WTC11 (cell line): ENCODE results near the gene POFUT2. TPM values are rescaled to one million over a fixed set of nuclear protein-coding genes. Genes with fewer than 3 reads are reported as not detected.

ENCODE experiments used
- ATAC-seq: fragments of 200-7000 bp; cut with Tn5 transposase; 2 replicates; pipeline ENCODE4 v1.10.0; 2021; ENCODE audit warnings: mild to moderate bottlenecking, moderate library complexity
- CTCF ChIA-PET: fragments of 300-600 bp; sonication (Branson Sonifier 250); formaldehyde crosslinking; loops from one replicate; lab custom pipeline; 2021; ENCODE audit warnings: antibody characterized with exemption; lab: Charles Lee
- POLR2A ChIA-PET: fragments of 350-600 bp; sonication (Branson Sonifier 250); formaldehyde crosslinking; loops from one replicate; lab custom pipeline; 2021; ENCODE audit warnings: antibody characterized with exemption; lab: Charles Lee
- DNase-seq: peaks from one replicate; pipeline ENCODE4 v3.0.0; 2021; ENCODE audit warnings: low spot score
- H3K27ac Mint-ChIP-seq: 2 replicates; pipeline ENCODE4 v1.8.0; 2021; ENCODE audit warnings: mixed read lengths
- H3K27me3 Mint-ChIP-seq: 2 replicates; pipeline ENCODE4 v1.8.0; 2021; ENCODE audit warnings: low read depth, mild to moderate bottlenecking, moderate library complexity, mixed read lengths
- H3K36me3 Mint-ChIP-seq: 2 replicates; pipeline ENCODE4 v1.8.0; 2021; ENCODE audit warnings: mixed read lengths
- H3K4me1 Mint-ChIP-seq: 2 replicates; pipeline ENCODE4 v1.8.0; 2022; ENCODE audit warnings: mixed read lengths
- H3K4me3 Mint-ChIP-seq: 2 replicates; pipeline ENCODE4 v1.8.0; 2021; ENCODE audit warnings: mild to moderate bottlenecking, moderate library complexity, mixed read lengths
- H3K9me3 Mint-ChIP-seq: 2 replicates; pipeline ENCODE4 v1.8.0; 2021; ENCODE audit warnings: mixed read lengths
- AR ChIP-seq: fragments of 250-450 bp; sonication (Bioruptor Pico); IDR thresholded peaks from 2 replicates; pipeline ENCODE4 v1.9.0; 2021; ENCODE audit warnings: mild to moderate bottlenecking
- ATF2 ChIP-seq: sonication (generic); formaldehyde crosslinking; IDR thresholded peaks from 2 replicates; pipeline ENCODE4 v1.8.1; 2022; ENCODE audit warnings: low read depth, missing genetic modification reagents, borderline replicate concordance
- ERG ChIP-seq: fragments of 250-450 bp; sonication (Bioruptor Pico); IDR thresholded peaks from 2 replicates; pipeline ENCODE4 v1.8.0; 2021; ENCODE audit warnings: mild to moderate bottlenecking
- ESRRA ChIP-seq: sonication (generic); formaldehyde crosslinking; IDR thresholded peaks from 2 replicates; pipeline ENCODE4 v1.8.1; 2022; ENCODE audit warnings: mild to moderate bottlenecking, missing genetic modification reagents, borderline replicate concordance
- FOXK1 ChIP-seq: sonication (generic); formaldehyde crosslinking; IDR thresholded peaks from 2 replicates; pipeline ENCODE4 v1.8.0; 2022; ENCODE audit warnings: mild to moderate bottlenecking, moderate library complexity, missing genetic modification reagents
- HMGA2 ChIP-seq: fragments of 250-450 bp; sonication (Bioruptor Pico); IDR thresholded peaks from 2 replicates; pipeline ENCODE4 v1.4.0; 2021; ENCODE audit warnings: mild to moderate bottlenecking, moderate library complexity
- OVOL2 ChIP-seq: fragments of 250-450 bp; sonication (Bioruptor Pico); IDR thresholded peaks from 2 replicates; pipeline ENCODE4 v1.9.0; 2021; ENCODE audit warnings: mild to moderate bottlenecking, borderline replicate concordance
- TEAD1 ChIP-seq: sonication (generic); formaldehyde crosslinking; IDR thresholded peaks from 2 replicates; pipeline ENCODE4 v1.8.0; 2022; ENCODE audit warnings: mild to moderate bottlenecking, missing genetic modification reagents
- ZNF121 ChIP-seq: sonication (generic); formaldehyde crosslinking; IDR thresholded peaks from 2 replicates; pipeline ENCODE4 v1.8.0; 2023; ENCODE audit warnings: missing genetic modification reagents
- ZNF512 ChIP-seq: sonication (generic); formaldehyde crosslinking; IDR thresholded peaks from 2 replicates; pipeline ENCODE4 v1.8.1; 2022; ENCODE audit warnings: missing genetic modification reagents, borderline replicate concordance
- ZSCAN18 ChIP-seq: fragments of 250-450 bp; sonication (Bioruptor Pico); IDR thresholded peaks from 2 replicates; pipeline ENCODE4 v2.1.2; 2022; ENCODE audit warnings: mild to moderate bottlenecking, moderate library complexity
- total RNA-seq: library from RNA; stranded (reverse); gene quantifications from 3 replicates; pipeline ENCODE4 v1.2.3, GENCODE V29; 2021

Gene POFUT2
- total RNA-seq, 1 experiment from 2014 or later, result 39.7 TPM

DNA sequence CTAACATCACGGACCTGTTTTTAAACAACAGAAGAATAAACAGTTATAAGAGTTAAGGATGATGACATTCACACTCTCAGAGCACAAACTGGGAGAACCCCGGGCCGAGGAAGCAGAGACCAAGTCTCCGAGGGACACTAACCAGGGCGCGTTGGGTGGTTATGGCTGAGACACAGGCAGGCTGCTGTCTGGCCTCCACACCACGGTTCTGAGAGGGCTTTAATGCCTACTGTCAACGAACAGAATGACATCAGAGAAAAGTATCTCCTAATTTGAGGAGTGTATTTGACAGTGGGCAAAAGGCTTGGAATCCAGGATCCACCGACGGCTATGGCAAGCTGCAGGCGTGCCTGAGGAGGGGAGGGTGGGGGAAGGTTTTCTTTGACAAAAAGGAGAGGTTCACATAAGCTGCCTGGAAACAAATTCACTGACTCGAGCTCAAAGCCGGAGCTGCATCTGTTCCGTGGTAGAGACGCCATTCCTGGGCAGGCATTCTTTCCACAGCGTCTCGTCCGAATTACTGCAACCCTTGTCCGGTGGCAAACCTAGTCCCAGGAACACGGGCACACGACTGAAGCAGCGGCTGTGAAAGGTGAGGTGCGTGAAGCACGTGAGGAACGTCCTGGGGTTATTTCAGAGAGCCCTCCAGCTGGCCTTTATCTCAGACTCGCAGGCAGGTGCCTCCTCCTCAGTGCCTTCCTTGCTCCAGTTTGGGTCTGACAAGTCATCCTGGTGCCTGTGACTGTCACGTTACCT is 9.4 kb downstream of the POFUT2 start:
- ATAC-seq (no peak), DNase-seq (no peak)
- no peaks in the 10 kb centered on the region for H3K27me3 Mint-ChIP-seq
- no peak overlapping the region for H3K27ac Mint-ChIP-seq
- H3K9me3 Mint-ChIP-seq, result no peaks in the 10 kb centered on the region
- H3K4me1 Mint-ChIP-seq, result no peaks in the 10 kb centered on the region
- ChIA-PET CTCF (no interaction called here), POLR2A (no interaction called here)
- TF ChIP-seq ATF2 (CRISPR knock-in tag), result no peak
- TF ChIP-seq FOXK1 (CRISPR knock-in tag), result no peak
- H3K36me3 Mint-ChIP-seq, result peaks cover 28% of the 10 kb centered on the region
- H3K4me3 Mint-ChIP-seq, result no peak overlapping the region

DNA sequence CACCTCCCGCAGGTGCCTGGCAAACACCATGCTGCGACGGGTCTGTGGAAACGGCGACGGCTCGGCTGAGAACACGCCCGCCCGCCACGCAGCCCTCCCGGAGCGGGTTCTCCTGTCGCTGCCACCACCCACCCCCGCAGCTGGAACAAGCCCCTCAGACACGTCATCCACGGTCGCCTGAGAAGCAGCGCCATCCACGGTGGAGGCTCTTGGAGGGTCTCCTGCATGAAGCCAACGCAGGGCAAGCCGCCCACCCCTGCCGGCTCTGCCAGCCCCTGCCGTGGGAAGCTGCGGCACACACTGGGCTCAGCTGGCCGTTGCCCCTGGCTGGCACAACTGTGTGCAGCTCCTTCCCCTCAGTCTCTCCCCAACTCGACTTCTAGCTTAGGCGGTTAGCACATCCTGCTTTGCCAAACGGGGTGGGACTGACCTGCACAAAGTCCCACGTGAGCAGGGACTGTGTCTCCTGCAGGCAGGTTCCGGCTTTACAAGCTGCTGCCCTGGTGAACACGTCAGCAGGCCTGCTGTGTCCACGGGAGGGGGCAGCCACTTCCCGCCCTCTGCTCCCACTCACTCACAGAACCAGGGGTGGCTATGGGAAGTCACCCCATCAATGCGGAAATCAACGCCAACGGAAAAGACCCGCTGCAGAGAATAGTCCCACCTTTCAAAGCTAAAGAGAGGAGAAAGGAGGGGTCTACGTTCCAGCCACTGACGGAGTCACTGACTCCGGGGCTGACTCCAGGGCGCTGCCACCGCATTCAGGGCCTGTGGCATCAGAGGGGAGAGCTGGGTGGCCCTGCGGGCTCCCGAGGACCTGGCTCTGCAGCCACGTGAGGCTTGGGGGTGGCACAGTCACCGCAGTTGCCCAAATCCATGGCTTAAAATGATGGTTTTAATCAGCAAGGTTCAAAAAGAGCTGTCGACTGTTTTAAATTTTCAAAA is 10.3 kb downstream of the POFUT2 start:
- Mint-ChIP-seq H3K27me3 (no peaks in the 10 kb centered on the region), H3K4me1 (no peaks in the 10 kb centered on the region), H3K9me3 (no peaks in the 10 kb centered on the region), H3K27ac (no peak overlapping the region), H3K4me3 (no peak overlapping the region), H3K36me3 (peaks cover 28% of the 10 kb centered on the region)
- TF ChIP-seq ESRRA (CRISPR knock-in tag) (no peak), ZNF121 (no peak), ERG (CRISPR knock-in tag) (no peak), TEAD1 (no peak), ZNF512 (CRISPR knock-in tag) (no peak), ZSCAN18 (CRISPR knock-in tag) (no peak), HMGA2 (CRISPR knock-in tag) (no peak), OVOL2 (no peak), AR (no peak)
- DNase-seq (peak; percentile 6), ATAC-seq (no peak)
- POLR2A ChIA-PET, result interaction anchor here (0.6 kb wide), 1 partner anchor 222 kb away, joined by 3 read pairs; no protein-coding TSS in a partner anchor
- CTCF ChIA-PET, result no interaction called here
